Thoracic aorta (tissue), 2 donors: ENCODE results near the gene DNMT3L. TPM values are rescaled to one million over a fixed set of nuclear protein-coding genes. Genes with fewer than 3 reads are reported as not detected.

Experiments
- ATAC-seq: fragments of 150-250 bp; one replicate; pipeline ENCODE4 v1.8.0; 2017; ENCODE audit warnings: low read depth; ENCODE audit not compliant: insufficient number of reproducible peaks, low FRiP score
- DNase-seq: peaks from one replicate; pipeline ENCODE4 v3.0.0-alpha.2; 2020; ENCODE audit warnings: low spot score
- H3K27ac ChIP-seq, 2 donors: fragments of 200-600 bp; sonication (generic); 1 replicate in 1 of 2; 2 replicates in 1 of 2; pipeline ENCODE4 v1.5.1; 2016; ENCODE audit warnings: mild to moderate bottlenecking in 2 of 2, moderate library complexity in 2 of 2
- H3K27me3 ChIP-seq: fragments of 200-600 bp; sonication (generic); replicated peaks from 2 replicates; pipeline ENCODE4 v1.6.0; 2016; ENCODE audit warnings: mild to moderate bottlenecking; ENCODE audit not compliant: insufficient read depth
- H3K36me3 ChIP-seq: fragments of 200-600 bp; sonication (generic); one replicate; pipeline ENCODE4 v1.5.1; 2016
- H3K4me1 ChIP-seq, 2 donors: fragments of 200-600 bp; sonication (generic); 1 replicate in 1 of 2; 2 replicates in 1 of 2; pipeline versions ENCODE4 v1.5.1 to v1.6.0; 2016; ENCODE audit warnings: low read depth in 2 of 2, mild to moderate bottlenecking in 1 of 2; ENCODE audit not compliant: control insufficient read depth in 1 of 2
- H3K4me3 ChIP-seq: fragments of 200-600 bp; sonication (generic); 2 replicates; pipeline ENCODE4 v1.5.1; 2016; ENCODE audit warnings: mild to moderate bottlenecking
- H3K9me3 ChIP-seq: fragments of 200-600 bp; sonication (generic); 2 replicates; pipeline ENCODE4 v1.5.1; 2016
- CTCF ChIP-seq: fragments of 200-600 bp; sonication (generic); IDR thresholded peaks from one replicate; pipeline ENCODE4 v1.5.1; 2019; ENCODE audit warnings: antibody characterized with exemption
- total RNA-seq, 2 donors: library from RNA; depleted of rRNA; stranded (reverse); fragments of >200 nt; gene quantifications; one replicate each; pipeline versions ENCODE4 v1.1.0 to v1.2.3, GENCODE V29; 2016

The DNMT3L gene
- total RNA-seq, 2 donors from 2014 or later = not detected

DNA sequence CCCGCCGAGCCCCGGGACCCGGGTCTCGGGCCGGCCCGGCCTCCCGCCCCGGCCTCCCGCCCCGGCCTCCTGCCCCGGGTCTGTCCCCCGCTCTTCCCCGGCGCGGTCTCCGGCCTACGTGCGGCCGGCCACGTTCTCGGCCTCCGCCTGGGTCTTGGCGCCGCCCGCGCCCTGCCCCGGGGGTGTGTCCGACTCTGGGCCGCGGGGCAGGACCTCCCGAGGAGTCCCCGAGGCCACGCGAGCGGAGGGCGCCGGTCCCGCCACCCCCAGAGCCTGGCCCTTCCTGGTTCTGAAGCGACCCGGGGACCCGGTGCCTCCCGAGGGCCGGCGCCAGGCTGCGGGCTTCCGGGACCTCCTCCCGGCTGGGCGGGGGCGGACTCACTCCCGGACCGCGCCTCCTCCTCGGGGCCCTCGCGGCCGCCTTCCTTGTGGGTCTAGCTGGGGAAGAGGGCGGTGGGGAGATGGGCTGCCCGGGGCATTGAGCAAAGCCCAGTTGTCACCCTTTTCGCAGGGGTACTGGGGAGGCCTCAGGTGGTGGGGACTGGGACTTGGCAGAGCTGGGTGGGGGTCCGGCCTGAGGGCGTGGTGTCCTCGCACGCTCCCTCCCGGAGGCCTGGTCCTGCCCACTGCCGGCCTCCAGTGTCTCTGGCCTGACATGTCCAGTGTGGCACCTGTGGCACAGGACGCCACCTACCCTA is 38.7 kb upstream of the DNMT3L start:
- ATAC-seq (no peak), DNase-seq (peak; percentile 23)
- no peak for TF ChIP-seq CTCF
- Histone ChIP-seq H3K36me3 (no peaks in the 10 kb centered on the region), H3K27ac (peak overlapping the region; percentile 74 to 77), H3K4me3 (peak overlapping the region; percentile 83), H3K27me3 (no peaks in the 10 kb centered on the region), H3K9me3 (no peaks in the 10 kb centered on the region), H3K4me1 (peaks cover 28 to 57% of the 10 kb centered on the region in 2 donors)

- Histone ChIP-seq H3K27ac (peak within 1 kb of the TSS; percentile 77 to 81), H3K27me3 (no peaks in the 10 kb centered on the region), H3K36me3 (no peaks in the 10 kb centered on the region), H3K4me1 (peaks cover 29 to 56% of the 10 kb centered on the region in 2 donors), H3K4me3 (peak within 1 kb of the TSS; percentile 83), H3K9me3 (no peaks in the 10 kb centered on the region)
- no peak for TF ChIP-seq CTCF
- DNase-seq = no peak
- peak; percentile 58 for ATAC-seq
Observed at GRCh38 chr21:44299458-44300261, 38.0 kb upstream of the DNMT3L start, which contains the start of gene PFKL. PFKL (plus strand) TSS chr21:44300053; CDS start chr21:44300106, 53 bp downstream.

- no peak for TF ChIP-seq CTCF
- no peaks in the 10 kb centered on the region for H3K36me3 ChIP-seq
- no peaks in the 10 kb centered on the region for H3K27me3 ChIP-seq
- no peaks in the 10 kb centered on the region for H3K9me3 ChIP-seq
- H3K27ac ChIP-seq = peak overlapping the region; percentile 76 to 81
- no peak for DNase-seq
- no peak for ATAC-seq
- peak overlapping the region; percentile 83 for H3K4me3 ChIP-seq
- H3K4me1 ChIP-seq = peaks cover 27 to 55% of the 10 kb centered on the region in 2 donors
Observed at GRCh38 chr21:44299085-44299457, 37.4 kb upstream of the DNMT3L start.

GRCh38 chr21:44298301-44298700 is 36.6 kb upstream of the DNMT3L start:
- no peaks in the 10 kb centered on the region for H3K9me3 ChIP-seq
- H3K27me3 ChIP-seq = no peaks in the 10 kb centered on the region
- peaks cover 20 to 47% of the 10 kb centered on the region in 2 donors for H3K4me1 ChIP-seq
- H3K27ac ChIP-seq = no peak overlapping the region
- ATAC-seq = no peak
- H3K36me3 ChIP-seq = no peaks in the 10 kb centered on the region
- DNase-seq = no peak
- no peak for TF ChIP-seq CTCF
- H3K4me3 ChIP-seq = no peak overlapping the region
